GM12892 (cell line): ENCODE results near the gene PTP4A2.

Experiments used
- POLR2A ChIP-seq: IDR thresholded peaks from 2 replicates; pipeline ENCODE4 v1.6.1; 2011; ENCODE audit warnings: low read depth, low read length, control low read depth
- TAF1 ChIP-seq: IDR thresholded peaks from 2 replicates; pipeline ENCODE4 v1.6.1; 2011; ENCODE audit warnings: low read depth, mild to moderate bottlenecking, control low read depth, low read length, borderline replicate concordance

DNA sequence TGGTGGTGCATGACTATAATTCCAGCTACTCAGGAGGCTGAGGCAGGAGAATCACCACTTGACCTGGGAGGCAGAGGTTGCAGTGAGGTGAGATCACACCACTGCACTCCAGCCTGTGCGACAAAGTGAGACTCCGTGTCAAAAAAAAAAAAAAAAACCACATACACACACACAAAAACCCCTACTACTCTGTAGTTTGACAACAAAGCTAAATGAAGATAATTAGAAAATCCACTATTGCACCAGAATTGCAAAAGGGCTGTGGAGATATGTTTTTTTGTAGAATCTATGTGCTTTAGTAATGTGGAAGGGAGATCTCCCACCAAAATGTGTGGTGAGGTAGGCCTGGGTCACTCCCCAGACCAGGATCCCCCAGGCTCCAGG, 43.3 kb upstream of the PTP4A2 start:
- TF ChIP-seq POLR2A: no peak
- TF ChIP-seq TAF1: no peak
